ENCODE results near the gene ATAD3C. TPM values are rescaled to one million over a fixed set of nuclear protein-coding genes. Genes with fewer than 3 reads are reported as not detected.
"Not testable (repeated sequence)": the region's sequence is repeated elsewhere in the genome, so short reads cannot be mapped to it uniquely, and the experiment has no call there.

ATAD3C gene
- total and polyA plus RNA-seq, 2 experiments from 2014 or later, result 0.45 to 1.3 TPM

GRCh38 chr1:1455934-1456333 lies 6.4 kb downstream of the ATAD3C start:
- not testable (repeated sequence) for H3K4me2 ChIP-seq; H3K4me1 ChIP-seq (ENCODE audit: insufficient read depth); H3K9me2 ChIP-seq (ENCODE audit: insufficient read depth); H3K36me3 ChIP-seq (ENCODE audit: insufficient read depth); H3K4me3 ChIP-seq; H3K79me2 ChIP-seq (replicated peaks; ENCODE audit: insufficient read depth); H2AFZ ChIP-seq; H3K27ac Mint-ChIP-seq; H3K27me3 ChIP-seq (ENCODE audit: insufficient read depth); H3K4me3 Mint-ChIP-seq; H3K36me3 Mint-ChIP-seq (ENCODE audit: low read depth); H3F3A ChIP-seq (replicated peaks; ENCODE audit: low read depth); H4K20me1 ChIP-seq (replicated peaks; ENCODE audit: insufficient read depth); DNase-seq (ENCODE audit: low spot score); H3K9me3 Mint-ChIP-seq; H3K27me3 Mint-ChIP-seq (ENCODE audit: insufficient read depth, low read depth, poor library complexity); H3K4me1 Mint-ChIP-seq; H3K27ac ChIP-seq (ENCODE audit: low read depth)
- ATAC-seq, result peak; percentile 33

DNA sequence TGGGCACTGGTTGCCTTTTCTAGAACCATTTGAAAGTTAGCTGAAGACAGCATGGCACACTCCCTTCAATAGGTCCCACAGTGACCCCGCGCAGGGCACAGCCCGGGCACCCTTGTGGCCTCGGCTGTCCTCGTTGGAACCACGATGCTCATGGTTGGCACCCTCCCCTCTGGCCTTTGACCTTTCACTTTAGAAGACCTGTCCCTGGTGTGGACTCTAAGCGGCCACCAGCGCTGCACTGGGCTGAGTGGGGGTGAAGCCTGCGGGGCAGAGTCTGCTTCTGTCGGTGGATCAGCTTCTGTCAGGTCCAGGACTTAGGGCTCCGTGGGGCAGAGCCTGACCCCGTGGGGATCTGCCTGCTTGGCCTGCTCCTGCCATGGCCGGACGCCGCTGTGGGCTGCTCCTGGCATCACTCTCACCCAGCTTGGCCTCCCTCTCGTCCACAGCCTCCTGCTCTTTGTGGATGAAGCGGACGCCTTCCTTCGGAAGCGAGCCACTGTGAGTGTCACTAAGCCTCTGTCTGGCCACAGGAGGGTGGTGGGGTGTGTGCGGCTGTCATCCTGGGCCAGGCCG lies 7.3 kb downstream of the ATAD3C start:
- not testable (repeated sequence) for H3K4me3 ChIP-seq; H3K27me3 Mint-ChIP-seq (ENCODE audit: insufficient read depth, low read depth, poor library complexity); H3K9me3 Mint-ChIP-seq; ATAC-seq; H3K4me1 Mint-ChIP-seq; H3K36me3 ChIP-seq (ENCODE audit: insufficient read depth); H3K4me1 ChIP-seq (ENCODE audit: insufficient read depth); H3K4me3 Mint-ChIP-seq; H3K27me3 ChIP-seq (ENCODE audit: insufficient read depth); H3K4me2 ChIP-seq; H4K20me1 ChIP-seq (replicated peaks; ENCODE audit: insufficient read depth); H2AFZ ChIP-seq; DNase-seq (ENCODE audit: low spot score); H3K36me3 Mint-ChIP-seq (ENCODE audit: low read depth); H3K79me2 ChIP-seq (replicated peaks; ENCODE audit: insufficient read depth); H3K27ac ChIP-seq (ENCODE audit: low read depth); H3F3A ChIP-seq (replicated peaks; ENCODE audit: low read depth); H3K27ac Mint-ChIP-seq; H3K9me2 ChIP-seq (ENCODE audit: insufficient read depth)

DNA sequence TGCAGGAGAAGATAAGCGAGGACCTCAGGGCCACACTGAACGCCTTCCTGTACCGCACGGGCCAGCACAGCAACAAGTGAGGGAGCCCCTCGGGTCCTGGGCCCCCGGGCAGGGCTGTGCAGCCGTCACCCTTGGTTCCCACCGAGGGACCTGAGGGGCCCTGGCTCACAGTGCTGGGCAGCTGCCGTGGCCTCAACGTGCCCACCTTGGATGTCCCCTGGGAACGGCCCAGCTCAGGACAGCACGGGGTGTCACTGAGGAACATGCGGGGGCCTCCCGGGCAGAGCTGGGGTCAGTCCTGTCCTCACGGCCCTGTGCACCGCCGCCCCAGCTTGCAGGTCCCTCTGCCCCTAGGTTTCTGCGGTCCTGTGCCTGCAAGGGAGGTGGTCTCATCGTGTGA lies 9.7 kb downstream of the ATAD3C start:
- not testable (repeated sequence) for ATAC-seq; H3K27me3 ChIP-seq (ENCODE audit: insufficient read depth)

GRCh38 chr1:1459711-1460110 lies 10.2 kb downstream of the ATAD3C start:
- not testable (repeated sequence) for ATAC-seq; H3K4me3 ChIP-seq; H3K27ac Mint-ChIP-seq; H3K27ac ChIP-seq (ENCODE audit: low read depth); H3K4me1 Mint-ChIP-seq; H3K36me3 ChIP-seq (ENCODE audit: insufficient read depth); H3K27me3 Mint-ChIP-seq (ENCODE audit: insufficient read depth, low read depth, poor library complexity); H3K79me2 ChIP-seq (replicated peaks; ENCODE audit: insufficient read depth); DNase-seq (ENCODE audit: low spot score); H2AFZ ChIP-seq; H3K4me2 ChIP-seq; H3K27me3 ChIP-seq (ENCODE audit: insufficient read depth); H4K20me1 ChIP-seq (replicated peaks; ENCODE audit: insufficient read depth); H3K36me3 Mint-ChIP-seq (ENCODE audit: low read depth); H3F3A ChIP-seq (replicated peaks; ENCODE audit: low read depth); H3K9me2 ChIP-seq (ENCODE audit: insufficient read depth); H3K4me1 ChIP-seq (ENCODE audit: insufficient read depth); H3K9me3 Mint-ChIP-seq; H3K4me3 Mint-ChIP-seq

More for the DNA sequence above, 9.7 kb downstream of the ATAD3C start:
- H3K4me3 Mint-ChIP-seq; H3K27ac ChIP-seq (ENCODE audit: low read depth); H3K36me3 ChIP-seq (ENCODE audit: insufficient read depth); DNase-seq (ENCODE audit: low spot score); H2AFZ ChIP-seq; H3K79me2 ChIP-seq (replicated peaks; ENCODE audit: insufficient read depth); H3K27me3 Mint-ChIP-seq (ENCODE audit: insufficient read depth, low read depth, poor library complexity); H3K27ac Mint-ChIP-seq; H3K4me2 ChIP-seq; H3K4me3 ChIP-seq; H3F3A ChIP-seq (replicated peaks; ENCODE audit: low read depth); H3K4me1 ChIP-seq (ENCODE audit: insufficient read depth); H3K9me3 Mint-ChIP-seq; H3K36me3 Mint-ChIP-seq (ENCODE audit: low read depth); H3K4me1 Mint-ChIP-seq; H3K9me2 ChIP-seq (ENCODE audit: insufficient read depth); H4K20me1 ChIP-seq (replicated peaks; ENCODE audit: insufficient read depth): not testable (repeated sequence)

Measured in GM23338 (cell line).